NCI-H748 (cell line): ENCODE measurements around the gene SPIN1.

Experiments
- DNase-seq: peaks from one replicate; lab custom pipeline; 2025; ENCODE audit not compliant: unreplicated experiment; lab: John Stamatoyannopoulos, UW

Gene SPIN1

GRCh38 chr9:88387552-88388202, 567 bp upstream of the SPIN1 start:
- DNase-seq = peak; percentile 91

DNA sequence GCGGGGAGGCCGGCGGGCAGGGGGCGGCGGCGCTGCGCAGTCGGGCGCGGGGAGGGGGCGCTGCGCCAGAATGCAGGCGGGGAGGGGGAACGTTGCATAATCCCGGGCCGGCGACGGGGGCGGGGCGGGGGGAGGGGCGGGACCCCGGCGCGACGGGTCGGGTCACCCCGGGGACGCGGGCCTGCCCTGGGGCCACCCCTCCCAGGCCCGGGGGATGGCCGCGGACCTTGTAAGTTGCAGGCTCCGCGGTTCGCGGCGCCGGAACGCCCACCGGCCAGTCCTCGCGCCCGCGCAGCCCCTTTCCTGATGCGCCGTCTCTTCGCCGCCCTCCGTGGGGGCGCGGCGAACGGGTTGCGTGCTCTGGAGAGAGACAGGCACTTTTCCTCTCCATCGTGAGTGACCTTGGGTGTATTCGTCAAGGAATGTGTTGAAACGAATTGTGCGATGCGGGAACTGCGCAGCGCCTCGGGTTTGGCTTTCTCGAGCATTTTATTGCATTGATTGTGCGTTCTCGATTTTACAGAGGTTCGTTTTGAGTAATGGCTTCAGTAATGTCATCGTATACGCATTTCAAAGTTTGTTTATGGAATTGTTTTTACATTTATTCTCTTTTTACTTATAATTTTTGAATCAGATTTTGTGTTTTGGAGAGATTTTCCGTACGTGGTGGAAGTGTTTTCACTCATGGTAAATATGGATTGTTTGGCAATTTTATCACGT, 802 bp downstream of the SPIN1 start:
- peak; percentile 86 for DNase-seq

- no peak for DNase-seq
These were observed 2.2 kb downstream of the SPIN1 start for GRCh38 chr9:88390371-88390990.

DNA sequence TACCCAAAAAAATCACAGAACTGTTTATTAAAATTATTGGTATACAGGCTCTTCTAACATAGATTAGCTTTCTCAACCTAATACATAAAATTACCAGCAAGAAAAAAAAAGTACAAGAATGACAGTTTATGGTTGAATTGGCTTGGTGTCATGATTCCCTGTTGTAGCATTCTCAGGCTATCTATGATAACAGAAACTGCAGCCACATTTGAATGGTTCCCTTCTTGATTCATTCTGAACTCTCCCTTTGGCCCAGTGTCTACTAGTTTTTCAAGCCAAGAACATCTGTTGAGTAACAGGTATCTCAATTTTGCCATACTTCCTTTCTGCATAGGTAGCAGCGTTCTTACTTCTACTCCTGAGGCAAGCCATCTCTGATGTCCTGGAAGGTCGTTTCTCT, 3.0 kb downstream of the SPIN1 start:
- no peak for DNase-seq

DNA sequence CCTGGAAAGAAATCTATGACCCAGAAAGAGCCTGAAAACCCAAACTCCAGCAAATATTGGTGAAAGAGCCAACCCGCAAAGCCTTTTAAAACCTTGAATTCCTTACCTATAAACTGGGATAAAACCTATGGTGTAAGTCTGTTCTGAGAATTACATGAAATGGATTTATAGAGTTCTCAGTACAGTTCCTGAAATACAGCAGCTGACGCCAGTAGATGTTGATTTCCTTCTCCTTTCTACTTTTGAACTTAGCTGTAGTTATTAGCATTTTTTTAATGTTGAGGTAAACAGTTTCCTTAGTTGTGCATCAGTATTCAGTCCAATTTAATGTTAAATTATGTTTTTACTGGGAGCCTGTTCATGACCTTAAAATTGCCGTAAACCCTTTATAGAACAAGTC, 3.7 kb downstream of the SPIN1 start:
- DNase-seq = no peak

DNA sequence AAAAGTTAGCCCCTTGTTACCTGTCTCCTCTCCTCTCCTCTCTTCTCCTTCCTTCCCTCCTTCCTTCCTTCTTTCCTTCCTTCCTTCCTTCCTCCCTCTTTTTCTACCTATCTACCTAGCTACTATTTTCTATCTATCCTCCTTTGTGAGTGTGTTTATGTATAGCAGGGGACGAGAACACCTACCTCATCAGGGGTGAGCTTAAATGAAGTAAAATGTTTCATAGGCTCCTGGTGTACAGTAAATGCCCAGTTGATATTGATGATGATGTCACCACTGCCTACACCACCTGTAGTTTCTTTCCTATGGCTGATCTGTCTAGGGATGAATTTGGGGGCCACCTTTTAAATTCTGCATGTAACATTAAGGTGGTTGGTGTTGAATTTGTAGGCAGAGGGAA, 4.3 kb downstream of the SPIN1 start:
- no peak for DNase-seq

DNA sequence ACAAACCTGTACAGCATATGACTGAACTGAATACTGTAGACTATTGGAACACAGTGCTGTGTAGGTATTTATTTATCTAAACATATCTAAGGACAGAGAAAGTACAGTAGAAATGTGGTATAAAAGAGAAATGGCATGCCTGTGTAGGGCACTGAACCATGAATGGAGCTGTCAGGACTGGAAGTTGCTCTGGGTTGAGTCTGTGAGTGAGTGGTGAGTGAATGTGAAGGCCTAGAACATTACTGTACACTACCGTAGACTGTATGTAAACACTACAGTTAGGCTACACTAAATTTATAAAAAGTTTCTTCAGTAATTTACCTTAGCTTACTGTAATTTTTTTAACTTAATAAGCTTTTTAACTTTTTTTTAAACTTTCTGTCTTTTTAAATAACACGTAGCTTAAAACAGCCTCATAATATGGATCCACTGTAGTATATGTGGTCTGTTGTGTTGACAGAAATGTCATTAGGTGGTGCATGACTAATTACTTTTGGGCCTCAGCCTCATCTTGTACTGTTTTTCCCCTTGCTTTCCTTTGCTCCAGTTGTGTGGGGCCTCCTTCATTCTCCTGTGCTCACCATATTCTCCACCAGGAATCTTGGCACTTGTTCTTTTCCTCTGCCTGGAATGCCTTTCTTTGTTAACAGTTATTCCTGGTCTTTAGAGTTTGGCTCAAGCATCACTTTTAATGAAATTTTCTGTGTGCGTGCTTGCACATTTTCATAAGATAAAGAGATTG, 8.8 kb downstream of the SPIN1 start:
- no peak for DNase-seq

DNA sequence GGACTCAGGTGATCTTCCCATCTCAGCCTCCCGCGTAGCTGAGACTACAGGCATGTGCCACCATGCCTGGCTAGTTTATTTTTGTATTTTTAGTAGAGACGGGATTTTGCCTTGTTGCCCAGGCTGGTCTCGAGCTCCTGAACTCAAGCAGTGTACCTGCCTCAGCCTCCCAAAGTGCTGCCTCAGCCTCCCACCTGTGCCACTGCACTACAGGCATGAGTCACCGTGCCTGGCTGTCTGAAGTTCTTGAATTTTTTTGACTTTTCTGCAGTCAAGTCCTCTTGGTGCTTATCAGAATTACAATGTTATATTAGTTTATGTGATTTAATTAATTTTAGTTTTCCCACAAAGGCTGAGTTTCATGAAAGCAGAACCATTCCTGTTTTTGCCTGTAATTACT, 9.8 kb downstream of the SPIN1 start:
- DNase-seq = no peak

- no peak for DNase-seq
These were observed 11.7 kb downstream of the SPIN1 start for GRCh38 chr9:88399966-88400365.

- DNase-seq = no peak
These were observed 15.1 kb downstream of the SPIN1 start for GRCh38 chr9:88403340-88403739.

GRCh38 chr9:88406051-88406450, 17.8 kb downstream of the SPIN1 start:
- DNase-seq = no peak

- DNase-seq = no peak
These were observed 23.2 kb downstream of the SPIN1 start for GRCh38 chr9:88411471-88411870.

DNA sequence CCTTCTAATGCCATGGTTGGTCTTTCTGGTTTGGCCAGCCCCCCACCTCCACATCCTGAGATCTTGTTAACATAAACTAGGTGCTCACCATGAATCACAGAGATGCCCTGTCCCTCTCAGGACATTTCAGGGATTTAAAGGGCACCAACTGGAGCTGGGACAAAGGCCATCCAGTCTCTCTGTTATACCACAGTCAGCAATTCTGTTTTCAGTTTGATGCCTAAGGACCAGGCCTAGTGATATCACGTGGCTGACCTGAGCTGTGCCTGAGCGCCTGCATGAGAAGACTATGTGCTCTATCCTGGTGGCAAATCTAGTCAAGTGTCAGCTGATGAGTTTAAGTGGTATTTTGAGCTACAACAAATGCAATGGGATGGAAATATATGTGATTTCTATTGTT, 26.1 kb downstream of the SPIN1 start:
- no peak for DNase-seq

- no peak for DNase-seq
These were observed 29.8 kb downstream of the SPIN1 start for GRCh38 chr9:88418025-88418424.

- DNase-seq = no peak
These were observed 30.7 kb downstream of the SPIN1 start for GRCh38 chr9:88418715-88419540.

DNA sequence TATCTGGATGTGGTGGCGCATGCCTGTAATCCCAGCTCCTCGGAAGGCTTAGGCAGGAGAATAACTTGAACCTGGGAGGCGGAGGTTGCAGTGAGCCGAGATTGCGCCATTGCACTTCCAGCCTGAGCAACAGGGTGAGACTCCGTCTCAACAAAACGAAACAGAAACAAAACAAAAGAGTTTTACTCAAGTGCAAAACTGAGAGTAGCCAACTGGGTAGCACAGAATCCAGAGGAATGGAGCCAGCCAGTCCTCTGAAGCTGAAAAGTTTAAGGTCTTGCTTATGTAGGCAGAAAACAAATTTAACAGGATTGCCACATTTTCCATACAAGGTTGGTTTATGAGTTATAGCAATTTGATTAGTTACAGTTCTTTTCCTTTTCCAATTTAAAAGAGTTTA, 32.0 kb downstream of the SPIN1 start:
- DNase-seq = no peak

DNA sequence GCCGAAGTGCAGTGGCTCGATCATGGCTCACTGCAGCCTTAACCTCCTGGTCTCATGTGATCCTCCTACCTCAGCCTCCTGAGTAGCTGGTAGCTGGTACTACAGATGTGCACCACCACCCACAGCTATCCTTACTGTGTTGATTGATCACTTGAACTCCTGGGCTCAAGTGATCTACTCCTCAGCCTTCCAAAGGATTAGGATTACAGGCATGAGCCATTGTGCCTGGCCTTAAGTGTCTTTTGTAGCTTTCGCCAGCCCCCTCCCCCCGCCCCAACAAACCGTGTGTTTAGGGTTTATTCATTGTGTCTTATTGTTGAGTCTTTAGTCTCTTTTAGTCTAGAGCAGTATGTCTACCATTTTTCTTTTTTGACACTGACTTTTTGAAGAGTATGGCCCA, 33.1 kb downstream of the SPIN1 start:
- no peak for DNase-seq

- DNase-seq = no peak
These were observed 37.3 kb downstream of the SPIN1 start for GRCh38 chr9:88425538-88425950.

GRCh38 chr9:88426651-88427050, 38.4 kb downstream of the SPIN1 start:
- no peak for DNase-seq

- no peak for DNase-seq
These were observed 41.6 kb downstream of the SPIN1 start for GRCh38 chr9:88429595-88430430.
